Esophagus (tissue), 2 donors: Measurements from ENCODE around the gene HDAC4. TPM values are rescaled to one million over a fixed set of nuclear protein-coding genes. Genes with fewer than 3 reads are reported as not detected.
"Not testable (repeated sequence)": the region's sequence is repeated elsewhere in the genome, so short reads cannot be mapped to it uniquely, and the experiment has no call there.

Source experiments
- H3K27ac ChIP-seq, 2 donors: one replicate each; pipeline ENCODE4 v1.5.1; 2013; ENCODE audit warnings: low read depth in 2 of 2, mild to moderate bottlenecking in 2 of 2, inconsistent platforms in 1 of 2, low read length in 1 of 2, moderate library complexity in 1 of 2
- H3K27me3 ChIP-seq, 2 donors: one replicate each; pipeline ENCODE4 v1.6.1; 2013; ENCODE audit warnings: low read length in 2 of 2, control low read depth in 1 of 2, mild to moderate bottlenecking in 1 of 2; ENCODE audit not compliant: insufficient read depth in 2 of 2, control insufficient read depth in 1 of 2
- H3K36me3 ChIP-seq, 2 donors: one replicate each; pipeline ENCODE4 v1.6.1; 2013; ENCODE audit warnings: low read length in 1 of 2; ENCODE audit not compliant: control insufficient read depth in 2 of 2, insufficient read depth in 2 of 2
- H3K4me1 ChIP-seq, 2 donors: one replicate each; pipeline ENCODE4 v1.6.1; 2013; ENCODE audit warnings: low read length in 1 of 2; ENCODE audit not compliant: control insufficient read depth in 2 of 2, insufficient read depth in 2 of 2
- H3K4me3 ChIP-seq, 2 donors: one replicate each; pipeline ENCODE4 v1.5.1; 2013; ENCODE audit warnings: low read length in 2 of 2, mild to moderate bottlenecking in 2 of 2, low read depth in 1 of 2, moderate library complexity in 1 of 2
- H3K9me3 ChIP-seq, 2 donors: one replicate each; pipeline ENCODE4 v1.6.1; 2013; ENCODE audit warnings: mild to moderate bottlenecking in 2 of 2, low read depth in 1 of 2, low read length in 1 of 2, moderate library complexity in 1 of 2; ENCODE audit not compliant: control insufficient read depth in 2 of 2, insufficient read depth in 1 of 2
- WGBS, 2 donors: extraction: QIAGEN DNeasy Blood & Tissue Kit; methylation state at CpG; one replicate each; pipeline ENCODE4 v1.1.7; 2013; 5-methylcytosine and 5-hydroxymethylcytosine counted together
- polyA plus RNA-seq, 2 donors: library from polyadenylated mRNA; stranded (reverse); fragments of 200-250 nt; gene quantifications; one replicate each; pipeline ENCODE4 v1.2.3, GENCODE V29; 2013
- donor health status: healthy with polysubstance abuse.
- donor health status: Bipolar disorder and iron deficiency.

The HDAC4 gene
- polyA plus RNA-seq, 2 donors: 5.9 to 10.2 TPM

GRCh38 chr2:239039479-239039861 lies 361.4 kb downstream of the HDAC4 start:
- Histone ChIP-seq H3K9me3 (no peaks in the 10 kb centered on the region), H3K4me3 (no peak overlapping the region), H3K27ac (no peak overlapping the region), H3K4me1 (peaks cover 0 to 2% of the 10 kb centered on the region in 2 donors), H3K27me3 (no peaks in the 10 kb centered on the region), H3K36me3 (no peaks in the 10 kb centered on the region)
- 81 to 84% methylated on average over 11 of the region's 11 CpGs for WGBS, 2 donors

GRCh38 chr2:239038773-239039478 lies 361.9 kb downstream of the HDAC4 start:
- Histone ChIP-seq H3K9me3 (no peaks in the 10 kb centered on the region), H3K4me1 (no peaks in the 10 kb centered on the region), H3K36me3 (no peaks in the 10 kb centered on the region), H3K27me3 (no peaks in the 10 kb centered on the region), H3K27ac (no peak overlapping the region), H3K4me3 (no peak overlapping the region)
- 79 to 87% methylated on average over 13 to 14 of the region's 14 CpGs for WGBS, 2 donors

GRCh38 chr2:239038284-239038683 lies 362.5 kb downstream of the HDAC4 start:
- H3K4me3 ChIP-seq, H3K36me3 ChIP-seq, H3K27ac ChIP-seq, H3K27me3 ChIP-seq, H3K4me1 ChIP-seq, H3K9me3 ChIP-seq: not testable (repeated sequence)
- WGBS, 2 donors: 86 to 92% methylated on average over 9 to 12 of the region's 13 CpGs

- WGBS, 2 donors: 83 to 94% methylated on average over 16 of the region's 16 CpGs
- no peaks in the 10 kb centered on the region for H3K27me3 ChIP-seq
- H3K9me3 ChIP-seq: no peaks in the 10 kb centered on the region
- H3K27ac ChIP-seq: no peak overlapping the region
- no peaks in the 10 kb centered on the region for H3K4me1 ChIP-seq
- H3K4me3 ChIP-seq: no peak overlapping the region
- no peaks in the 10 kb centered on the region for H3K36me3 ChIP-seq
These were observed 363.3 kb downstream of the HDAC4 start for GRCh38 chr2:239037559-239037910.

GRCh38 chr2:239036819-239037558 lies 363.8 kb downstream of the HDAC4 start:
- WGBS, 2 donors: 90 to 91% methylated on average over 21 of the region's 21 CpGs
- Histone ChIP-seq H3K27ac (no peak overlapping the region), H3K27me3 (no peaks in the 10 kb centered on the region), H3K4me3 (no peak overlapping the region), H3K36me3 (no peaks in the 10 kb centered on the region), H3K9me3 (no peaks in the 10 kb centered on the region), H3K4me1 (no peaks in the 10 kb centered on the region)

GRCh38 chr2:239035997-239036731 lies 364.7 kb downstream of the HDAC4 start:
- Histone ChIP-seq H3K27me3 (no peaks in the 10 kb centered on the region), H3K9me3 (no peaks in the 10 kb centered on the region), H3K4me1 (no peaks in the 10 kb centered on the region), H3K36me3 (no peaks in the 10 kb centered on the region), H3K27ac (no peak overlapping the region), H3K4me3 (no peak overlapping the region)
- WGBS, 2 donors: 57 to 67% methylated on average over 15 of the region's 15 CpGs

DNA sequence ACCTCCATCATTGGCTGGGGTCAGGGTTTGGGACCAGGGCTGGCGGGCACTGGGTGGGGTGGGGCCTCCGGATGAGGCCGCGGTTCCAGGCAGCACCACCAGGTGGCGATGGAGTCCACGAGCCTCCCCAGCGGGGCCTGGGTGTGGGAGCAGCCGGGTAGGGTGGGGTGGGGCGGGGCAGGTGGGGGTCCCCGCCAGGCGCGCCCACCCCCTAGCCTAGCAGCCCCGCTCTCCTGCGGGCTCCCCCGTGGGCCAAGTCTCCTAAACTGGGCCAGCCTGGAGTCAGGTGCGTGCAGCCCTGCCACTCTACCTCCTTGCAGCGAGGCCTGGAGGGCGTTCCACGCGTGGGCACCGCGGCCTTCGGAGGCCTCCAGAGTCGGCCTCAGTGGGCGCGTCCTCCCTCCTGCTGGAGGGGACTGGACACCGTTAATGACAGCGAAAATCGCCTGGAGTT lies 365.4 kb downstream of the HDAC4 start:
- no peak overlapping the region for H3K4me3 ChIP-seq
- H3K9me3 ChIP-seq: no peaks in the 10 kb centered on the region
- H3K27ac ChIP-seq: no peak overlapping the region

DNA sequence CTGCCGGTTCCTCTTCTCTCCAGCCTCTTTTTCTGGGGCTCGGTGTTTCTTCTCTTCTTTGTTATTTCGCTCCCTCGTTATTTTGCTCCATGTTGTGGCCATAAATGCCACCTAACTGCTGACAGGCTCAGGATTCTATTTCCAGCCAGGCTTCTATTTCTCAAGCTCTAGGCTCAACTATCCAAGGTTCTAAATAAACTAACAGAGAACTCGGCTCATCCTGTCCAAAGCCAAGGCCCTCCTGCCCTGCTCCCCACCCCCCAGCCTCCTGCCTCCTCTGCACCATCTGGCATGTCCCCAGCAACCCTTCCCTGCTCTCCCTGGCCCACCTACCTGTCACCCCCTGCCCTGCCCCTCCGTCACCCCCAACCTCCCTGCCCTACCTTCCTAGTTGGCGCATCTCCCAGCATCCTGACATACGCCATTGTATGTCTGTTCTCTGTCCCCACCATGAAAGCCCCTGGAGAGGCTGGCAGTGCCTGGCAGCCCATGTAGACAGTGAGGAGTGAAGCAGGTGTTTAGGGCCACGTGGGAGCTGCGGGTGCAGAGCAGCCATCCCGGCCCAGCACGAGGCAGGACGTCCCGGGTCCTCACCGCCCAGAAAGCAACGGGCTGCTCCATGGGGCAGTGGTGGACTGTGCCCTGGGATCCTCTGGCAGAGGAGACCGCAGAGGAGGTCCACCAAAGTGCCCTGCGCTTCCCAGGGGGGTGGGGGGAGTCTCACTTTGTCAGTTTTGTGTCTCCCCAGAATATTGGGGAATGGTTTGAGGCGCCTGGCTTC lies 366.1 kb downstream of the HDAC4 start:
- Histone ChIP-seq H3K27ac (no peak overlapping the region), H3K4me1 (no peaks in the 10 kb centered on the region), H3K4me3 (no peak overlapping the region), H3K9me3 (no peaks in the 10 kb centered on the region), H3K27me3 (no peaks in the 10 kb centered on the region), H3K36me3 (no peaks in the 10 kb centered on the region)
- WGBS, 2 donors: 77 to 78% methylated on average over 19 of the region's 19 CpGs

More for the DNA sequence above, 365.4 kb downstream of the HDAC4 start:
- H3K27me3 ChIP-seq: no peaks in the 10 kb centered on the region
- H3K4me1 ChIP-seq: no peaks in the 10 kb centered on the region
- no peaks in the 10 kb centered on the region for H3K36me3 ChIP-seq
- 33 to 35% methylated on average over 28 to 29 of the region's 29 CpGs for WGBS, 2 donors
